GM20000 (cell line): ENCODE results near the gene NLRP13.

Experiments used
- DNase-seq: peaks from one replicate; pipeline ENCODE4 v3.0.0; 2012; ENCODE audit warnings: low spot score
- TF ChIP-seq, protein P1 (sequence below): IDR thresholded peaks from 2 replicates; pipeline ENCODE4 v1.5.1; 2012; ENCODE audit warnings: mild to moderate bottlenecking, control low read depth; ENCODE audit errors: extremely low read depth, missing control alignments

Gene NLRP13

DNA sequence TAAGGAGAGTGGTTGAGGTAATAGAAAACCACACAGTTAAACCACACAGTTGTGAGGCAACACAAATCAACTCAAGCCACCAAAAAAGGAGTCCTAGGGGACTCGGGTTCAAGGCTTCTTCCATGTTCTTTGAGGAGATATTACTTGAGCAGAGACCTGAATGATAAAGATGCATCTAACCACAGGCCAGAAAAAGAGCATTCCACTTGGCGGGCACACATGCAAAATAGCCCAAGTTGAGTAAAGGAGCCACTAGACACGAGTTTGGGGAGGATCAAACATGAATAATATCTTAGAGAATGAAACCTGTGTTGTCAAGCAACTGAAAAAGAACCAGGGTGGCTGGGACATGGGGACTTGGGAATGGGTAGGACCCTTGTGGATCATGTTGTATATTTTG, 65.6 kb downstream of the NLRP13 start:
- DNase-seq = no peak
- TF ChIP-seq, protein P1, sequence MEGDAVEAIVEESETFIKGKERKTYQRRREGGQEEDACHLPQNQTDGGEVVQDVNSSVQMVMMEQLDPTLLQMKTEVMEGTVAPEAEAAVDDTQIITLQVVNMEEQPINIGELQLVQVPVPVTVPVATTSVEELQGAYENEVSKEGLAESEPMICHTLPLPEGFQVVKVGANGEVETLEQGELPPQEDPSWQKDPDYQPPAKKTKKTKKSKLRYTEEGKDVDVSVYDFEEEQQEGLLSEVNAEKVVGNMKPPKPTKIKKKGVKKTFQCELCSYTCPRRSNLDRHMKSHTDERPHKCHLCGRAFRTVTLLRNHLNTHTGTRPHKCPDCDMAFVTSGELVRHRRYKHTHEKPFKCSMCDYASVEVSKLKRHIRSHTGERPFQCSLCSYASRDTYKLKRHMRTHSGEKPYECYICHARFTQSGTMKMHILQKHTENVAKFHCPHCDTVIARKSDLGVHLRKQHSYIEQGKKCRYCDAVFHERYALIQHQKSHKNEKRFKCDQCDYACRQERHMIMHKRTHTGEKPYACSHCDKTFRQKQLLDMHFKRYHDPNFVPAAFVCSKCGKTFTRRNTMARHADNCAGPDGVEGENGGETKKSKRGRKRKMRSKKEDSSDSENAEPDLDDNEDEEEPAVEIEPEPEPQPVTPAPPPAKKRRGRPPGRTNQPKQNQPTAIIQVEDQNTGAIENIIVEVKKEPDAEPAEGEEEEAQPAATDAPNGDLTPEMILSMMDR = no peak

DNA sequence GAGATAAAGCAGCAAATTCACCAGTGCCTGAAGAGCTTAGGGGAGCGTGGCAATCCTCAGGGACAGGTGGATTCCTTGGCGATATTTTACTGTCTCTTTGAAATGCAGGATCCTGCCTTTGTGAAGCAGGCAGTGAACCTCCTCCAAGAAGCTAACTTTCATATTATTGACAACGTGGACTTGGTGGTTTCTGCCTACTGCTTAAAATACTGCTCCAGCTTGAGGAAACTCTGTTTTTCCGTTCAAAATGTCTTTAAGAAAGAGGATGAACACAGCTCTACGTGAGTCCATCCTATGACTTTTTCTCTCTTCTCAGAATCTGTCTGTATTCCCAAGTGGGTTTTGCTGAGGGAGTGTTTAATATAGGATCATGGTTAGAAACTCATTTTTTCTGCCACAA, 73.2 kb downstream of the NLRP13 start:
- TF ChIP-seq, protein P1 = no peak
- no peak for DNase-seq

GRCh38 chr19:55858401-55858800, 73.7 kb downstream of the NLRP13 start:
- DNase-seq = no peak
- TF ChIP-seq, protein P1 = no peak

GRCh38 chr19:55857974-55858373, 74.2 kb downstream of the NLRP13 start:
- DNase-seq = no peak
- TF ChIP-seq, protein P1 = no peak

DNA sequence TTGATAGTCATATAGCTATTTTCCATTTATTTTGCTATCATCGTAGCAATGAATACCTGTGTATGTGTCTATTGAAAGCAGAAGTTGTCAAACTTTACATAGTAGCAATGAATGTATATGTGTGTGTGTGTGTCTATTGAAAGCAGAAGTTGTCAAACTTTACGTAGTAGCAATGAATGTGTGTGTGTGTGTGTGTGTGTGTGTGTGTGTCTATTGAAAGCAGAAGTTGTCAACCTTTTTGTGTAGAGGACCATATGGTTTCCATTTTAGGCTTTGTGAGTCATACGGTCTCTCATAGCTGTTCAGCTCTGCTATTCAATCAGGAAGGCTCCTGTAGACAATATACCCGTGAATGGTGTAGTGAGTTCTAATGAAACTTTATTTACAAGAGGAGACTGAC, 75.0 kb downstream of the NLRP13 start:
- no peak for DNase-seq
- TF ChIP-seq, protein P1 = no peak

GRCh38 chr19:55855160-55855559, 77.0 kb downstream of the NLRP13 start:
- no peak for DNase-seq

More at GRCh38 chr19:55855160-55855559, 77.0 kb downstream of the NLRP13 start:
- TF ChIP-seq, protein P1 = no peak
